ENCODE results near the gene TSPAN9.

Gene TSPAN9

GRCh38 chr12:3281588-3282383 lies 204.6 kb downstream of the TSPAN9 start:
- Mint-ChIP-seq H3K9me3 (no peaks in the 10 kb centered on the region), H3K36me3 (ENCODE audit: low read depth) (peaks cover 22% of the 10 kb centered on the region), H3K4me1 (peaks cover 35% of the 10 kb centered on the region), H3K27me3 (ENCODE audit: low read depth) (no peaks in the 10 kb centered on the region), H3K27ac (no peak overlapping the region), H3K4me3 (no peak overlapping the region)
- no peak for TF ChIP-seq CTCF (IDR thresholded peaks at IDR 0.05; ENCODE audit: unreplicated experiment in 3 of 3)

DNA sequence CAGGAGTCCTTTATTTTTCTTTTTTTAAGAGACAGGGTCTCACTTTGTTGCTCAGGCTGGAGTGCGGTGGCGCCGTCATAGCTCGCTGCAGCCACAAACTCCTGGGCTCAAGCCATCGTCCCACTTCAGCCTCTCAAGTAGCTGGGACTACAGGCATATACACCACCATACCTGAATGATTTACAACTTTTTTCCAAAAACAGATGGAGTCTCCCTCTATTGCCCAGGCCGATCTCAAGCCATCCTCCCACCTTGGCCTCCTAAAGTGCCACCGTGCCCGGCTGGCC lies 205.1 kb downstream of the TSPAN9 start:
- no peaks in the 10 kb centered on the region for H3K9me3 Mint-ChIP-seq
- peaks cover 31% of the 10 kb centered on the region for H3K4me1 Mint-ChIP-seq
- no peak overlapping the region for H3K27ac Mint-ChIP-seq
- no peaks in the 10 kb centered on the region for H3K27me3 Mint-ChIP-seq (ENCODE audit: low read depth)
- H3K36me3 Mint-ChIP-seq (ENCODE audit: low read depth), result peaks cover 22% of the 10 kb centered on the region
- no peak for TF ChIP-seq CTCF (IDR thresholded peaks at IDR 0.05; ENCODE audit: unreplicated experiment in 3 of 3)
- H3K4me3 Mint-ChIP-seq, result no peak overlapping the region

GRCh38 chr12:3283137-3283680 lies 206.0 kb downstream of the TSPAN9 start:
- no peaks in the 10 kb centered on the region for H3K9me3 Mint-ChIP-seq
- no peak overlapping the region for H3K27ac Mint-ChIP-seq
- TF ChIP-seq CTCF (IDR thresholded peaks at IDR 0.05; ENCODE audit: unreplicated experiment in 3 of 3), result no peak

GRCh38 chr12:3284405-3284804 lies 207.2 kb downstream of the TSPAN9 start:
- Mint-ChIP-seq H3K9me3 (no peaks in the 10 kb centered on the region), H3K27me3 (ENCODE audit: low read depth) (no peaks in the 10 kb centered on the region), H3K36me3 (ENCODE audit: low read depth) (peaks cover 18% of the 10 kb centered on the region), H3K4me1 (peaks cover 24% of the 10 kb centered on the region), H3K27ac (peak overlapping the region in 1 of 3 experiments; percentile 16), H3K4me3 (no peak overlapping the region)
- TF ChIP-seq CTCF (IDR thresholded peaks at IDR 0.05; ENCODE audit: unreplicated experiment in 3 of 3), result no peak

More at GRCh38 chr12:3283137-3283680, 206.0 kb downstream of the TSPAN9 start:
- Mint-ChIP-seq H3K4me1 (peaks cover 30% of the 10 kb centered on the region), H3K27me3 (ENCODE audit: low read depth) (no peaks in the 10 kb centered on the region), H3K4me3 (no peak overlapping the region), H3K36me3 (ENCODE audit: low read depth) (peaks cover 22% of the 10 kb centered on the region)

- Mint-ChIP-seq H3K9me3 (no peaks in the 10 kb centered on the region), H3K36me3 (ENCODE audit: low read depth) (peaks cover 18% of the 10 kb centered on the region), H3K27ac (no peak overlapping the region), H3K4me1 (peaks cover 20% of the 10 kb centered on the region), H3K27me3 (ENCODE audit: low read depth) (peaks cover 1% of the 10 kb centered on the region), H3K4me3 (no peak overlapping the region)
- no peak for TF ChIP-seq CTCF (IDR thresholded peaks at IDR 0.05; ENCODE audit: unreplicated experiment in 3 of 3)
Measured at GRCh38 chr12:3285570-3285969, 208.4 kb downstream of the TSPAN9 start.

DNA sequence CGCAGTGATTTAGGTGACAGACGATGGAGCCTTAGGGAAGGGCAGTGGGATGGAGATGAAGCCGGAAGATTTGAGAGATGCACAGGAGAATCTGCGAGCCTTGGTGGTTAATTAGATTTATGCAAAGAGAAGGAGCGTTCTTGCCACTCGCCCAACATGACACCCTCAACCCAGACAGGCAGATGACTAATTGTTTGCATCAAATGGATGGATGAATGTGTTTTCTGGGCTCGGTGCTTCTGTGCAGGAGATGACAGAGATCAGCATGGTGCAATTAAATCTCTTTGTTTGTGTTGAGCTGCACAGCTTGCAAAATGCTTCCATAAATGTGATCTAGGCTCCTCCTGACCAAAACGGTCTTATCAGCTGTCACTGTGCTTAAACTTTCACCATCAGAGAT lies 211.5 kb downstream of the TSPAN9 start:
- no peak overlapping the region for H3K4me3 Mint-ChIP-seq
- no peaks in the 10 kb centered on the region for H3K9me3 Mint-ChIP-seq
- H3K4me1 Mint-ChIP-seq, result peaks cover 13% of the 10 kb centered on the region

More for the DNA sequence above, 211.5 kb downstream of the TSPAN9 start:
- Mint-ChIP-seq H3K27me3 (ENCODE audit: low read depth) (peaks cover 5% of the 10 kb centered on the region), H3K36me3 (ENCODE audit: low read depth) (peaks cover 5% of the 10 kb centered on the region), H3K27ac (no peak overlapping the region)
- TF ChIP-seq CTCF (IDR thresholded peaks at IDR 0.05; ENCODE audit: unreplicated experiment in 3 of 3), result no peak
